Loucy (cell line): Measurements from ENCODE around the gene GNG11.

Source experiments
- H2AFZ ChIP-seq: fragments of 200-600 bp; sonication (generic); 2 replicates; pipeline ENCODE4 v1.6.0; 2016; ENCODE audit warnings: antibody characterized with exemption, mild to moderate bottlenecking, low read length, moderate library complexity
- H3F3A ChIP-seq: fragments of 200-600 bp; 2 replicates; pipeline ENCODE4 v1.6.0; 2016; ENCODE audit warnings: antibody characterized with exemption, low read depth, mild to moderate bottlenecking
- H3K27me3 ChIP-seq: fragments of 200-600 bp; sonication (generic); 2 replicates; pipeline ENCODE4 v1.6.1; 2014; ENCODE audit warnings: low read length, mild to moderate bottlenecking; ENCODE audit not compliant: insufficient read depth, poor library complexity, severe bottlenecking
- H3K36me3 ChIP-seq: fragments of 200-600 bp; sonication (generic); 2 replicates; pipeline ENCODE4 v1.6.1; 2016; ENCODE audit warnings: low read length; ENCODE audit not compliant: insufficient read depth
- H3K4me1 ChIP-seq: fragments of 200-600 bp; sonication (generic); 2 replicates; pipeline ENCODE4 v1.5.1; 2014; ENCODE audit warnings: low read length, mild to moderate bottlenecking; ENCODE audit not compliant: insufficient read depth, poor library complexity, severe bottlenecking
- H3K4me2 ChIP-seq: fragments of 200-600 bp; sonication (generic); 2 replicates; pipeline ENCODE4 v1.6.0; 2014; ENCODE audit warnings: antibody characterized with exemption, low read length, low read depth, mild to moderate bottlenecking; ENCODE audit not compliant: poor library complexity, severe bottlenecking
- H3K4me3 ChIP-seq: fragments of 200-600 bp; sonication (generic); 2 replicates; pipeline ENCODE4 v1.5.1; 2014; ENCODE audit warnings: low read length, mild to moderate bottlenecking, mixed read lengths; ENCODE audit not compliant: poor library complexity, severe bottlenecking
- H3K79me2 ChIP-seq: fragments of 200-600 bp; sonication (generic); 2 replicates; pipeline ENCODE4 v1.6.1; 2014; ENCODE audit warnings: low read length; ENCODE audit not compliant: insufficient read depth
- H3K9ac ChIP-seq: fragments of 200-600 bp; sonication (generic); 2 replicates; pipeline ENCODE4 v1.6.0; 2014; ENCODE audit warnings: mild to moderate bottlenecking, low read depth, low read length, moderate library complexity; ENCODE audit not compliant: poor library complexity, severe bottlenecking
- H3K9me2 ChIP-seq: fragments of 200-600 bp; sonication (generic); replicated peaks from 2 replicates; pipeline ENCODE4 v1.6.1; 2016; ENCODE audit warnings: low read depth, low read length, mixed read lengths
- H3K9me3 ChIP-seq: fragments of 200-600 bp; sonication (generic); 2 replicates; pipeline ENCODE4 v1.6.1; 2014; ENCODE audit warnings: mild to moderate bottlenecking, antibody characterized with exemption, low read length, low read depth; ENCODE audit not compliant: insufficient read depth
- H4K20me1 ChIP-seq: fragments of 200-600 bp; sonication (generic); 2 replicates; pipeline ENCODE4 v1.6.0; 2014; ENCODE audit warnings: antibody characterized with exemption, low read length, mild to moderate bottlenecking; ENCODE audit not compliant: insufficient read depth, poor library complexity, severe bottlenecking
- EZH2phosphoT487 ChIP-seq: fragments of 200-600 bp; IDR thresholded peaks from 2 replicates; pipeline ENCODE4 v1.6.1; 2018; ENCODE audit warnings: antibody characterized with exemption, mild to moderate bottlenecking, moderate library complexity, borderline replicate concordance
- TF ChIP-seq, protein P1 (sequence below): fragments of 200-600 bp; sonication (generic); conservative IDR thresholded peaks from 2 replicates; pipeline ENCODE4 v1.5.1; 2014; ENCODE audit warnings: mild to moderate bottlenecking, antibody characterized with exemption, low read length

The GNG11 gene

DNA sequence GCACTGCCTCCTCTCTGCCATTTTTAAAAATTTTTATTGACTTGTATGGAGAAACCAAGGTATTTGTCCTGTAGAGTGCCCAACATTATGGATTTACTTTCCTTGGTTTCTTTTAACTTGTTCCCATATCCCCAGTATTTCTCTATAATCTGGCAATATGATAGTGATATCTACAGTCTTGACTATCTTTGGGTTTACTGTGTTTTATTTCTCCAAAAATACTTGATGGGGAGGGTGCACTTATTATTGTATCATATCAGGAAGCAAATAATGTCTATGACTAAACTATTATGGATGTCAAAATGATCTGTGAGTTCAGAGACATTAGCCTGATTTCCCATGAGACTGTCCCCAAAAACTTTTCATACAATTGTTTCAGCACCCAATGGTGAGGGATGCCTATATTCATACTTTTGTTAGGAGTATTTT, 37.6 kb upstream of the GNG11 start:
- Histone ChIP-seq H3K9me2 (no peaks in the 10 kb centered on the region), H4K20me1 (no peaks in the 10 kb centered on the region)
- TF ChIP-seq, protein P1, sequence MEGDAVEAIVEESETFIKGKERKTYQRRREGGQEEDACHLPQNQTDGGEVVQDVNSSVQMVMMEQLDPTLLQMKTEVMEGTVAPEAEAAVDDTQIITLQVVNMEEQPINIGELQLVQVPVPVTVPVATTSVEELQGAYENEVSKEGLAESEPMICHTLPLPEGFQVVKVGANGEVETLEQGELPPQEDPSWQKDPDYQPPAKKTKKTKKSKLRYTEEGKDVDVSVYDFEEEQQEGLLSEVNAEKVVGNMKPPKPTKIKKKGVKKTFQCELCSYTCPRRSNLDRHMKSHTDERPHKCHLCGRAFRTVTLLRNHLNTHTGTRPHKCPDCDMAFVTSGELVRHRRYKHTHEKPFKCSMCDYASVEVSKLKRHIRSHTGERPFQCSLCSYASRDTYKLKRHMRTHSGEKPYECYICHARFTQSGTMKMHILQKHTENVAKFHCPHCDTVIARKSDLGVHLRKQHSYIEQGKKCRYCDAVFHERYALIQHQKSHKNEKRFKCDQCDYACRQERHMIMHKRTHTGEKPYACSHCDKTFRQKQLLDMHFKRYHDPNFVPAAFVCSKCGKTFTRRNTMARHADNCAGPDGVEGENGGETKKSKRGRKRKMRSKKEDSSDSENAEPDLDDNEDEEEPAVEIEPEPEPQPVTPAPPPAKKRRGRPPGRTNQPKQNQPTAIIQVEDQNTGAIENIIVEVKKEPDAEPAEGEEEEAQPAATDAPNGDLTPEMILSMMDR = no peak
- TF ChIP-seq EZH2phosphoT487 = no peak

DNA sequence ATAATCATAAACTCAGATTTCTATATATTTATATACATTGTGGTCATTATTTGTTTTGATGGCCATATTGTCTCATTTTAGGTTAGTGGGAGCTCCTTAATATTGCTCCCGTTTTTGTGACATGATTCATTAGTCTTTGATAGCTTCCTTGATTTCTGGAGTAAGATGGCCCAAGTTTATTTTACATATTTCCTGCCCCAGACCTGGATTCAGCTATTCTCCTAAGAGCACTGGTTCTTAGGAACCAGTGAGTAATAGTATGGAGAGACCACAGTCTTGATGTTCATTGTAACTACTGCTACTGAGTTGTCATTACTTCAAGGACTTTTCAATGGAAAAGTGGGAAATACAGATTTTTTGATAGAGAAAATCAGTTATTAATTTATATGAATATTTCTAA, 37.0 kb upstream of the GNG11 start:
- no peak overlapping the region for H3K4me3 ChIP-seq
- no peak overlapping the region for H3K9ac ChIP-seq
- no peaks in the 10 kb centered on the region for H3F3A ChIP-seq
- H3K36me3 ChIP-seq = no peaks in the 10 kb centered on the region
- H3K4me1 ChIP-seq = no peaks in the 10 kb centered on the region
- H3K9me2 ChIP-seq = no peaks in the 10 kb centered on the region
- no peak for TF ChIP-seq EZH2phosphoT487
- TF ChIP-seq, protein P1 = no peak
- no peaks in the 10 kb centered on the region for H3K9me3 ChIP-seq
- H3K79me2 ChIP-seq = no peaks in the 10 kb centered on the region
- no peaks in the 10 kb centered on the region for H4K20me1 ChIP-seq
- H2AFZ ChIP-seq = no peak overlapping the region
- H3K4me2 ChIP-seq = no peak overlapping the region
- no peaks in the 10 kb centered on the region for H3K27me3 ChIP-seq

More for the DNA sequence above, 37.6 kb upstream of the GNG11 start:
- no peak overlapping the region for H2AFZ ChIP-seq
- no peaks in the 10 kb centered on the region for H3K9me3 ChIP-seq
- H3F3A ChIP-seq = no peaks in the 10 kb centered on the region
- H3K4me1 ChIP-seq = no peaks in the 10 kb centered on the region
- no peaks in the 10 kb centered on the region for H3K36me3 ChIP-seq
- no peak overlapping the region for H3K4me2 ChIP-seq
- no peaks in the 10 kb centered on the region for H3K79me2 ChIP-seq
- H3K27me3 ChIP-seq = no peaks in the 10 kb centered on the region
- no peak overlapping the region for H3K4me3 ChIP-seq
- no peak overlapping the region for H3K9ac ChIP-seq

DNA sequence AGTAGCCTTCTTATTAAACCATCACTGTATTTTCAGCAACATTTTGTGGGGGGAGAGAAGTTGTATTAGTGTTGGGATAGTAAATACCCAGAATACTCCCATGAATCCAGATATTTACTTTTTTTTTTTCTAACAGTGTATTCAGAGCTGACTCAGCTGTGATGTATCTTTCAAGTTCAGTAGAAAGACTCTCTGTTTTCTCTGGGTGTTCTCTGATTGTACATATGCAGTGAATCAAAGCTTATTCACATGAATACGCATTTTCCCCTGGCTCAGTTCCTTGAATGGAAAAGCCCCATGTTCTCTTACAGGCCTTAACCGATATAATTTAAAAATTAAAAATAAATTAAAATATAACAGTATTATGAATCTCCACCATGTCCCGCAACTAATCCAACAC, 32.3 kb upstream of the GNG11 start:
- no peak overlapping the region for H3K4me3 ChIP-seq
- TF ChIP-seq, protein P1 = no peak
- no peak for TF ChIP-seq EZH2phosphoT487

More for the DNA sequence above, 32.3 kb upstream of the GNG11 start:
- Histone ChIP-seq H3K9me3 (no peaks in the 10 kb centered on the region), H4K20me1 (no peaks in the 10 kb centered on the region), H3F3A (no peaks in the 10 kb centered on the region), H3K9ac (no peak overlapping the region), H3K27me3 (no peaks in the 10 kb centered on the region), H3K9me2 (no peaks in the 10 kb centered on the region), H3K4me2 (no peak overlapping the region), H2AFZ (no peak overlapping the region), H3K4me1 (no peaks in the 10 kb centered on the region), H3K79me2 (no peaks in the 10 kb centered on the region), H3K36me3 (no peaks in the 10 kb centered on the region)
